Fibroblast of upper back skin (primary cell): ENCODE results near the gene PHLPP1.
"Not testable (repeated sequence)": the region's sequence is repeated elsewhere in the genome, so short reads cannot be mapped to it uniquely, and the experiment has no call there.

Experiments
- DNase-seq: peaks from one replicate; pipeline ENCODE4 v3.0.0-alpha.2; 2013

PHLPP1 gene

DNA sequence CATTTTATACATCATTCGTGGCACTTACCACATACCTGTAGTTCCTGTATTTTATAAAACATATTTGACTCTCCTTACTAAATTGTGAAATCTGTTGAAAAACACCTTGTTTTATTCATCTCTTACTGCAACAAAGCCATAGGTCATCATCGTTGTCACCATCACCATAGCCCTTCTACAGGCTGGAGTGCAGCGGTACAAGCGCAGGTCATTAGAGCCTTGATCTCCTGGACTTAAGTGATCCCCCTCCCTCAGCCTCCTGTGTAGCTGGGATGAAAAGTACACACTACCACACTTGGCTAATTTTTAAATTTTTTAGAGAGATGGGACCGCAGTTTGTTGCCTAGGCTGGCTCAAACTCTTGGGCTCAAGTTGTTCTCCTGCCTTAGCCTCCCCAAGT lies 184.2 kb downstream of the PHLPP1 start:
- DNase-seq, result no peak

- DNase-seq, result no peak
Observed at GRCh38 chr18:62900132-62900883, 185.0 kb downstream of the PHLPP1 start.

GRCh38 chr18:62902776-62903175 lies 187.4 kb downstream of the PHLPP1 start:
- DNase-seq, result no peak

DNA sequence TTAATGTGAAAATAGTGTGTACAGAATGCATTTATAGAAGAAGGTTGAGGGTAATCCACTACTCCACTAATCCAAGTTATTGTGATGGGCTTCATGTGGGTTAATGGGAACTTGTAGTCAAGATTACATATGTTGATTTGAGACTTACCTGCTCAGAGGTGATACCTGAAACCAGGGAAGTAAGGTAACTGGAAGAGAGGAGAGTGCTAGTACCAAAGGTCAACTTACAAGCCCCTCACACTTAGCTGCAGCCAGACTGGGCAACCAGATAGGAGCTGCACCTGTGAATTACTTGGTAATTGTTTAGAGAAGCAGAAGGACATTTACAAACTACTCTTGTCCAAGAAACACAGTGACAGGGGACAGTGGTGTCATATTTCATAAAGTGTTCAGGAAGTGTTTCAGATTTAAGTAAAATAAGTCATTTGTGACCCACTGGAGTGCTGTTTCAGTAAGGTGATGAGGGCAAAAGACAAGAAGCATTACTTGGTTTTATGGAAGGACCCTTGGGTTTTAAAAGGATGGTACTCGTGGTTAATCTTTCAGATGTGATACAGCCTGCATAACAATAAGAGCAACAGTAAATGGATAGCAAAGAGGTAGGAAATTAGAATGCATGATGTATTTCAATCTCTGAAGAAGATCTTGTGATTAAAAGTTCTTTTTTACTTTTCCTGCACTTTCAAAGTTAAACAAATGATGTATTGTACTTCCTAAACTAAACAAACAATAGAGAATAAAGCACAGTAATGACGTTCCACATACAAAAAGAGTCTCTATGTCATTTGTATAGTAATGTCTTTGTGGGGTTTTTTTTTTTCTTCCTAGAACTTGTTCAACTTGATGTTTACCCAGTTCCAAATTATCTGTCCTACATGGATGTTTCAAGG lies 189.3 kb downstream of the PHLPP1 start:
- DNase-seq, result no peak

- no peak for DNase-seq
Observed at GRCh38 chr18:62912885-62913284, 197.5 kb downstream of the PHLPP1 start.

GRCh38 chr18:62913824-62914223 lies 198.5 kb downstream of the PHLPP1 start:
- not testable (repeated sequence) for DNase-seq

GRCh38 chr18:62914871-62915392 lies 199.6 kb downstream of the PHLPP1 start:
- DNase-seq, result no peak

- no peak for DNase-seq
Observed at GRCh38 chr18:62918361-62918760, 203.0 kb downstream of the PHLPP1 start.

DNA sequence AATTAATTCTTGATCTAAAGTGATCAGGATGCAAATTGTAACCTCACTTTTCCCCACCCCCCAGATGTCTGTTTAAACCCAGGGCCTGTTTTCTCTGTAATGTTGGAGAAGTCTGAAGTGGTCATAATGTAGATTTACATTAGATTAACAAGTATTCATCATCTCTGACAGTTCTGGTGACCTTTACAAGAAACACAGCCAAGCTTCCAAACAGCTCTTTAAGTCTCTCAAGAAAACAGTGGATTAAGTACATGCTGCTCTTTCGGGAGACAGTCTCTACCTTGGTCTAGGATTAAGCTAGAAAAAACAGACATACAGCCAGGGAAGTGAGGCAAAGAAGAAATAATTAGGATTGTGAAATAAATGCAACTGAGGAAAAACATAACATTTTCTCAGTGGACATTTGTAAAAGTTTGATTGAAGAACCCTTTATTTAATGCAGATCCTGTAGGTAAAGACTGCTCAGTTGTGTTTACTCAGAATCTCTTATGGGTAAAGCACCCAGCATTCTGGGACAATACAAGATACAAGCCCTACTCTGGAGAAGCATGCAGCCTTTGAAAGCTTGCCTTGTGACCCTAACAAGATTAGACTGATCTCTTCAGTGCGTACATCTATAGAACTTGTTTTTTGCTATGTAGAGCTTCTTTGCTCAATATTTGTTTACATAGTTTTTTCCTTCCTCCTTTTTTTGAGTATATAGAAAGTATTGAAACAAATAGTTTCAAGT lies 203.9 kb downstream of the PHLPP1 start:
- DNase-seq, result no peak

DNA sequence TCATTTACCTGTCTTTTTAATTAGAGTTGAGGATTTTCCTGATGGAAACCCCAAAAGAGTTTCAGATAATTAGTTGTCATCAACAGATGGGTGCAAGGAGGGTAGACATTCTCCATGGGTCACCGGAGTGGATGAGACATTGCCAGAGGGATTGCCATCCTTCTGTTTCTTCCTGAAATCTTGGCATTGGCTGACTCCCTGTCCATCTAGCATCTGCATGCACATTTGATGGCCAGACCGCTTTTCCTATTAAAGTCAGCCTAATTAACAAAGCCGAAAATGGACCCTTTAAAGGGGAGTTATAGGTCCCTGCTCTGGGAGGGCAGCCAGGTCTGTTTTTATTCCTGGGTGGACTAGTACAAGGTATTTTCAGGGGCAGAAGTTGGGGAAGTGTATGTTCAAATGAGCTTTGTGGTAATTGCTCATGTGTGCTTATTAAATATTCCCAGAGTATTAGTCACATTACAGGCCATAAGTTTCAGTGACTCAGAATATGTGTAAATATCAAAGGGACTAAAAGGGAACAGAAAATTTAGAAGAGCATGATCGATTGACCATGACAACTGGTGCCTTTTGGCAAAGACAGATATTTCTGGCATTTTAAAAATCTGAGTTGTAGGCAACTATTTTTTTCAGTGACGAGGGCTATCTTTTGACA lies 209.8 kb downstream of the PHLPP1 start:
- DNase-seq, result peak; percentile 43

DNA sequence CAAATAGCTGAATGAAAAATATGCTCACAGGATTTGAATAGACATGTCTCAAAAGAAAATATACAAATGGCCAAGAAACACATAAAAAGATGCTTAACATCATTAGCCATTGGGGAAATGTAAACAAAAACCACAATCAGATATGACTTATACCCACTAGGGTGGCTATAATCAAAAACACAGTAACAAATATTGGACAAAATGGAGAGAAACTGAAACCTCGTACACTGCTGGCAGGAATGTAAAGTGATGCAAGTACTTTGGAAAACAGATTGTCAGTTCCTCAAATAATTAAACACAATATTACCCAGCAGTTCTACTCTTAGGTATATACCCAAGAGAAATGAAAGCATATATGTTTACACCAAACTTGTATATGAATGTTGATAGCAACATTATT lies 213.0 kb downstream of the PHLPP1 start:
- peak; percentile 6 for DNase-seq

DNA sequence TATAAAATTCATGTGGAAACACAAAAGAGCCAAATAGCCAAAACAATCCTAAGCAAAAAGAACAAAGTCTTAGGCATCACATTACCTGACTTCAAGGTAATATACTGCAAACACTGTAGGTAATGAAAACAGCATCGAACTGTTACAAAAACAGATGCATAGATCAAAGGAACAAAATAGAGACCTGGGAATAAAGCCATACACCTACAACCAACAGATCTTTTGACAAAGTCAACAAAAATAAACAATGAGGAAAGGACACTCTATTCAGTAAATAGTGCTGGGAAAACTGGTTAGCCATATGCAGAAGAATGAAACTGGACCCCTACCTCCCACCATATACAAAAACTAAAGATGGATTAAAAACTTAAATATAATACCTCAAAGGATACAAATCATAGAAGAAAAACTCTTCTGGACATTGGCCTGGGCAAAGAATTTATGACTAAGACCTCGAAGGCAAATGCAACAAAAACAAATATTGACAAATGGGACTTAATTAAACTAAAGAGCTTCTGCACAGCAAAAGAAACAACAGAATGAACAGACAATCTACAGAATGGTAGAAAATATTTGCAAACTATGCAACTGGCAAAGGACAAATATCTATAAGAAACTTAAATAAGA lies 218.0 kb downstream of the PHLPP1 start:
- no peak for DNase-seq

- DNase-seq, result no peak
Observed at GRCh38 chr18:62935994-62936393, 220.7 kb downstream of the PHLPP1 start.

DNA sequence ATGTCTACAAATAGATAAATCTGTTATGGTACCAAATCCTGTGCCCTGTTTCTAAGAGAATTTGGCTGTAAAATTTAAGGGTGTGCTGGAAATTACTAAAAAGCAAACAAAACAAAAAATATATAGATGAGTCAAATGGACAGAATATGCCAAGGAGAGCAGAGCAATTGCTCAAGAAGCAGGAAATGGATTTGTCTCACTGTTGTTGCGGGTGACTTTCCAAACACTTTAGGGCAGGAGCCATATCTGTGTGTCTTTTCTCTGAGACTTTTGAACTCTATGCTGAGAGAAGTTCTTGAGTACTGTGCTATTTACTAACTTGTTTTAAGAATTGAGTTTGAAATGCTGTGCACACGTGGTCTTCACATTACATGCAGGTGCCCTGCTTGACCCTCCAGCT lies 221.7 kb downstream of the PHLPP1 start:
- DNase-seq, result peak; percentile 11

GRCh38 chr18:62938006-62938405 lies 222.7 kb downstream of the PHLPP1 start:
- peak; percentile 45 for DNase-seq

DNA sequence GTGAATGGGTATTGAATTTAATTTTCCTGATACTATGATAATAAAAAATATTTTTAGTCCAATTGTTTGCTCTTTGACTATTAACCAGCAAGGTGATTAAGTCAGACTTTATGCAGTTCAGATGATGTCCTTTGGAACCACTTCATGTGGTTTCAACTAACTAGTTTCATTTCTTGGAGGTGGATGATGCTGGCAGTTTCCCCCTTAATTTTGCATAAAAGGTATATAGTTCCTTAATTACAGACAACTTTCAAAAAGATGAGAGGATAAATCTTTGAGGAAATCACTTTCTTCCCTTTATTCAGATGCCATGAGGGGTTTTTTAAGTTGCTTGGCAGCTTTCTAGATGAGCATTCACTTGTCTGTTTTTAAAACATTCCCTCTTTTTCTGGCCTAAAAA lies 223.1 kb downstream of the PHLPP1 start:
- DNase-seq, result no peak

- DNase-seq, result no peak
Observed at GRCh38 chr18:62939433-62939832, 224.1 kb downstream of the PHLPP1 start.

GRCh38 chr18:62939926-62940325 lies 224.6 kb downstream of the PHLPP1 start:
- DNase-seq, result no peak

- DNase-seq, result no peak
Observed at GRCh38 chr18:62942578-62942977, 227.2 kb downstream of the PHLPP1 start.

DNA sequence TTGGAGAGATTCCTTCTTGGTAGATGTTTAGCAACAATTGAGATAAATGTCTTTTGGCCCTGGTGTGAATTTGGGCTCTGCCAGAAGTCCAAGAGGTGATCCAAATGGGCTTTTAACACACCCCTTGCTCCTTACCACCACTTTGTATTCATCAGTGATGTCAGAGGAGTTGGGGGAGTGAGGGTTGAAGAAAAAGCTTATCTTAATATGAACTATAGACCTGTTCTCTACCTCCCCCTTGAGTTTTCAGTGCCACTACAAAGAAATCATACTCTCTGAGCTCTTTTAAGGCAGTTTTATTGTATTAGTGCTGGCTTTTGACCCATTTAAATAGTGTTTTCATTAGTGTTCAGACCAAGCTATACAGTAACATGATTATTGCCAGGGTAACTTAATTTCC lies 229.1 kb downstream of the PHLPP1 start:
- DNase-seq, result peak; percentile 10

- no peak for DNase-seq
Observed at GRCh38 chr18:62948788-62949187, 233.4 kb downstream of the PHLPP1 start.

DNA sequence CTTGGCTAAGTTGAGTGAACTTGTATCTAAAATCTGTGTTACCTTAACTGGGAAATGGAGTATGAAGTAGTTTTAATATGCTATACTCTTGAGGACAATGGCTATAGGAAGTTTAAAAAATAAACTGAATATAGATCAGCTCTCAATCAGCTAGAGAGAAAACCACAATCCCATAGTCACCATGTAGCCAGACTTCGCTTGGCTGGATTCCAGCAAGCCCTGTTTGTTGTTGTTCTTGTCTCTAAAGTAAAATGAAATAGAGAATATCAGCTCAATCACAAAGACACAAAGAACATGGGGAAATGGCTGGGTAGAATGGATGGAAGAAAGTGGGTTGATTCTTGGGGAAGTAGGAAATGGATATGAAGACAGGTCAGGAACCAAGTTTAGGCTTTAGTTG lies 234.9 kb downstream of the PHLPP1 start:
- no peak for DNase-seq
